CD14-positive monocyte (primary cell): ENCODE results near the gene SHISA6. TPM values are rescaled to one million over a fixed set of nuclear protein-coding genes. Genes with fewer than 3 reads are reported as not detected.

Experiments used
- DNase-seq, 3 donors: peaks; one replicate each; pipeline ENCODE4 v3.0.0-alpha.2; 2011 to 2022
- H2AFZ ChIP-seq: 2 replicates; pipeline ENCODE4 v1.6.0; 2012; ENCODE audit warnings: mild to moderate bottlenecking, low read depth, low read length, inconsistent platforms; ENCODE audit not compliant: insufficient read depth, poor library complexity, severe bottlenecking
- H3K27ac ChIP-seq, 2 donors: 1 replicate in 1 of 2; 2 replicates in 1 of 2; pipeline ENCODE4 v1.5.1; 2012 to 2013; ENCODE audit warnings: low read length in 2 of 2, control low read depth in 1 of 2, inconsistent platforms in 1 of 2, low read depth in 1 of 2, mild to moderate bottlenecking in 1 of 2
- H3K27me3 ChIP-seq, 2 donors: one replicate each; pipeline versions ENCODE4 v1.6.0 to v1.6.1; 2011 to 2013; ENCODE audit warnings: low read length in 2 of 2; ENCODE audit not compliant: control insufficient read depth in 2 of 2, insufficient read depth in 2 of 2
- H3K36me3 ChIP-seq, 2 donors: replicated peaks in 1 of 2; 1 replicate in 1 of 2; 2 replicates in 1 of 2; pipeline versions ENCODE4 v1.5.1 to v1.6.1; 2012 to 2013; ENCODE audit warnings: low read length in 2 of 2, control low read depth in 1 of 2, inconsistent platforms in 1 of 2, mild to moderate bottlenecking in 1 of 2; ENCODE audit not compliant: insufficient read depth in 2 of 2, control insufficient read depth in 1 of 2
- H3K4me1 ChIP-seq, 2 donors: 1 replicate in 1 of 2; 2 replicates in 1 of 2; pipeline versions ENCODE4 v1.5.1 to v1.6.1; 2012 to 2013; ENCODE audit warnings: low read length in 2 of 2, control low read depth in 1 of 2, inconsistent platforms in 1 of 2, mild to moderate bottlenecking in 1 of 2, moderate library complexity in 1 of 2; ENCODE audit not compliant: insufficient read depth in 2 of 2, control insufficient read depth in 1 of 2
- H3K4me2 ChIP-seq: replicated peaks from 2 replicates; pipeline ENCODE3; 2012; ENCODE audit warnings: low read length, moderate library complexity, mild to moderate bottlenecking; ENCODE audit not compliant: poor library complexity, severe bottlenecking; ENCODE audit errors: extremely low read depth
- H3K4me3 ChIP-seq, 3 experiments: fragments of 200-600 bp in 1 of 3; sonication (generic) in 1 of 3; replicated peaks in 1 of 3; 1 replicate in 2 of 3; 2 replicates in 1 of 3; pipeline ENCODE4 v1.5.1; 2011 to 2013; ENCODE audit warnings: low read length in 3 of 3, mild to moderate bottlenecking in 3 of 3, control low read depth in 2 of 3, low read depth in 2 of 3, inconsistent platforms in 1 of 3, moderate library complexity in 1 of 3
- H3K79me2 ChIP-seq: 2 replicates; pipeline ENCODE4 v1.6.0; 2012; ENCODE audit warnings: mild to moderate bottlenecking, control low read depth, inconsistent platforms, low read length, moderate library complexity; ENCODE audit not compliant: insufficient read depth
- H3K9ac ChIP-seq: 2 replicates; pipeline ENCODE4 v1.6.0; 2017; ENCODE audit warnings: low read length, mild to moderate bottlenecking; ENCODE audit not compliant: insufficient read depth, poor library complexity, severe bottlenecking
- H3K9me3 ChIP-seq, 2 donors: replicated peaks in 1 of 2; 1 replicate in 1 of 2; 2 replicates in 1 of 2; pipeline versions ENCODE4 v1.5.1 to v1.6.1; 2012 to 2013; ENCODE audit warnings: low read length in 2 of 2, control low read depth in 1 of 2; ENCODE audit not compliant: control insufficient read depth in 1 of 2, insufficient read depth in 1 of 2
- H4K20me1 ChIP-seq: 2 replicates; pipeline ENCODE4 v1.6.0; 2012; ENCODE audit warnings: mild to moderate bottlenecking, low read length, control low read depth, moderate library complexity; ENCODE audit not compliant: insufficient read depth
- H3K27ac Mint-ChIP-seq, 7 donors: one replicate each; pipeline ENCODE4 v1.8.0; 2020; ENCODE audit warnings: mild to moderate bottlenecking in 7 of 7, mixed read lengths in 7 of 7, moderate library complexity in 6 of 7, inconsistent platforms in 2 of 7
- H3K27me3 Mint-ChIP-seq, 3 donors: one replicate each; pipeline ENCODE4 v1.8.0; 2021 to 2022; ENCODE audit warnings: low read depth in 3 of 3, mild to moderate bottlenecking in 3 of 3, mixed read lengths in 3 of 3, moderate library complexity in 3 of 3, inconsistent platforms in 1 of 3
- H3K36me3 Mint-ChIP-seq, 2 donors: one replicate each; pipeline ENCODE4 v1.8.0; 2020; ENCODE audit warnings: mixed read lengths in 2 of 2, inconsistent platforms in 1 of 2, mild to moderate bottlenecking in 1 of 2
- H3K4me1 Mint-ChIP-seq: one replicate; pipeline ENCODE4 v1.8.0; 2020; ENCODE audit warnings: mild to moderate bottlenecking, mixed read lengths
- H3K4me3 Mint-ChIP-seq, 2 donors: one replicate each; pipeline ENCODE4 v1.8.0; 2020; ENCODE audit warnings: mild to moderate bottlenecking in 2 of 2, mixed read lengths in 2 of 2, moderate library complexity in 1 of 2
- H3K9me3 Mint-ChIP-seq, 7 donors: one replicate each; pipeline ENCODE4 v1.8.0; 2020 to 2022; ENCODE audit warnings: mixed read lengths in 7 of 7, mild to moderate bottlenecking in 6 of 7, moderate library complexity in 6 of 7, inconsistent platforms in 2 of 7
- CTCF ChIP-seq: fragments of 200-600 bp; IDR thresholded peaks from one replicate; pipeline ENCODE4 v1.8.0; 2022; ENCODE audit warnings: antibody characterized with exemption, mild to moderate bottlenecking
- WGBS: methylation state at CpG from one replicate; pipeline ENCODE4 v1.1.5; 2013; ENCODE audit warnings: missing lambda C conversion rate; ENCODE audit not compliant: insufficient coverage; 5-methylcytosine and 5-hydroxymethylcytosine counted together
- intact Hi-C, 2 donors: fragments of 100-400 bp; cut with micrococcal nuclease; formaldehyde crosslinking; loops; one replicate each; pipeline versions ENCODE4 v1.15.0 to v1.15.1; 2023
- polyA plus RNA-seq, 3 donors: library from polyadenylated mRNA; depleted of rRNA in 1 of 3; unstranded in 2 of 3; stranded (reverse) in 1 of 3; fragments of 300-500 nt in 2 of 3; fragments of >200 nt in 1 of 3; fragmentation: Illumina TruSeq in 2 of 3; gene quantifications; 1 replicate in 2 of 3; 2 replicates in 1 of 3; pipeline ENCODE4 v1.2.3, GENCODE V29; 2012 to 2021

SHISA6 gene
- polyA plus RNA-seq, 3 donors, result not detected

GRCh38 chr17:11612956-11613355 is 371.9 kb downstream of the SHISA6 start:
- Mint-ChIP-seq H3K4me1 (no peaks in the 10 kb centered on the region), H3K36me3 (no peaks in the 10 kb centered on the region), H3K4me3 (no peak overlapping the region), H3K27me3 (peaks cover 1 to 3% (median 2%) of the 10 kb centered on the region in 3 donors), H3K9me3 (peaks cover 0 to 17% (median 5%) of the 10 kb centered on the region in 7 donors), H3K27ac (no peak overlapping the region)
- Histone ChIP-seq H3K4me3 (no peak overlapping the region), H3K27ac (no peak overlapping the region), H4K20me1 (no peaks in the 10 kb centered on the region), H3K4me2 (no peak overlapping the region), H3K9me3 (peaks cover 0 to 4% of the 10 kb centered on the region in 2 donors), H3K9ac (no peak overlapping the region), H3K27me3 (no peaks in the 10 kb centered on the region), H3K36me3 (no peaks in the 10 kb centered on the region), H3K79me2 (no peaks in the 10 kb centered on the region), H3K4me1 (no peaks in the 10 kb centered on the region), H2AFZ (no peak overlapping the region)
- no peak for TF ChIP-seq CTCF
- DNase-seq, result no peak
- intact Hi-C loops, result no loop called here
- 20% methylated on average over 1 of the region's 2 CpGs for WGBS
